SK-N-SH (cell line): ENCODE data around the gene PCAT6. TPM values are rescaled to one million over a fixed set of nuclear protein-coding genes. Genes with fewer than 3 reads are reported as not detected.
A peak's percentile ranks its signal among the peaks of the same experiment; 100 is the strongest.

ENCODE experiments used
- CTCF ChIA-PET: fragments of 300-600, 350-600 bp; formaldehyde crosslinking; extraction: SDS; loops from one replicate; lab custom pipeline; 2021; lab: Yijun Ruan, JAX
- POLR2A ChIA-PET: fragments of 350-600 bp; sonication (Branson Sonifier 250); formaldehyde crosslinking; extraction: SDS; loops from one replicate; lab custom pipeline; 2020; ENCODE audit warnings: antibody characterized with exemption, inconsistent platforms; lab: Yijun Ruan, JAX
- DNase-seq: peaks from one replicate; pipeline ENCODE4 v3.0.0; 2012
- H2AFZ ChIP-seq: fragments of 200-600 bp; sonication (generic); 2 replicates; pipeline ENCODE4 v1.8.1; 2016; ENCODE audit warnings: antibody characterized with exemption, mild to moderate bottlenecking, low read depth
- H3F3A ChIP-seq: fragments of 200-600 bp; sonication (generic); replicated peaks from 2 replicates; pipeline ENCODE3; 2016; ENCODE audit warnings: antibody characterized with exemption, mild to moderate bottlenecking; ENCODE audit not compliant: insufficient read depth
- H3K27ac ChIP-seq, 2 experiments: fragments of 200-500 bp in 1 of 2; fragments of 200-600 bp in 1 of 2; sonication (Bioruptor generic) in 1 of 2; sonication (generic), shearing (Covaris generic) in 1 of 2; 2 replicates each; pipeline versions ENCODE4 v1.5.1 to v1.6.1; 2014 to 2016; ENCODE audit warnings: low read depth in 2 of 2, inconsistent platforms in 1 of 2, low read length in 1 of 2, mild to moderate bottlenecking in 1 of 2, mixed read lengths in 1 of 2
- H3K27me3 ChIP-seq: fragments of 200-600 bp; sonication (generic), shearing (Covaris generic); 2 replicates; pipeline ENCODE4 v1.6.1; 2016; ENCODE audit warnings: mixed run types; ENCODE audit not compliant: insufficient read depth
- H3K36me3 ChIP-seq, 2 experiments: fragments of 200-500 bp in 1 of 2; fragments of 200-600 bp in 1 of 2; sonication (Bioruptor generic) in 1 of 2; sonication (generic) in 1 of 2; replicated peaks in 1 of 2; 2 replicates each; pipeline versions ENCODE3 to v1.5.1; 2014 to 2016; ENCODE audit warnings: low read length in 1 of 2, mild to moderate bottlenecking in 1 of 2; ENCODE audit not compliant: insufficient read depth in 2 of 2, control insufficient read depth in 1 of 2
- H3K4me1 ChIP-seq, 2 experiments: fragments of 200-500 bp in 1 of 2; fragments of 200-600 bp in 1 of 2; sonication (Bioruptor generic) in 1 of 2; sonication (generic), shearing (Covaris generic) in 1 of 2; 2 replicates each; pipeline versions ENCODE4 v1.5.1 to v1.6.1; 2014 to 2016; ENCODE audit warnings: low read depth in 1 of 2, low read length in 1 of 2, mixed run types in 1 of 2; ENCODE audit not compliant: insufficient read depth in 2 of 2, control insufficient read depth in 1 of 2
- H3K4me2 ChIP-seq: fragments of 200-600 bp; sonication (generic), shearing (Covaris generic); 2 replicates; pipeline ENCODE4 v1.6.1; 2017; ENCODE audit warnings: mixed run types
- H3K4me3 ChIP-seq, 2 experiments: fragments of 200-500 bp in 1 of 2; fragments of 200-600 bp in 1 of 2; sonication (Bioruptor generic) in 1 of 2; sonication (generic), shearing (Covaris generic) in 1 of 2; 2 replicates each; pipeline versions ENCODE4 v1.5.1 to v1.8.1; 2014 to 2016; ENCODE audit warnings: low read depth in 2 of 2, inconsistent platforms in 1 of 2, low read length in 1 of 2, mild to moderate bottlenecking in 1 of 2, mixed read lengths in 1 of 2, moderate library complexity in 1 of 2
- H3K79me2 ChIP-seq: fragments of 200-600 bp; sonication (generic); 2 replicates; pipeline ENCODE4 v1.8.1; 2017; ENCODE audit warnings: mild to moderate bottlenecking; ENCODE audit not compliant: insufficient read depth
- H3K9ac ChIP-seq: fragments of 200-600 bp; sonication (generic); 2 replicates; pipeline ENCODE4 v1.6.1; 2017; ENCODE audit warnings: mixed run types
- H3K9me2 ChIP-seq: fragments of 200-600 bp; sonication (generic); 2 replicates; pipeline ENCODE4 v1.6.1; 2017; ENCODE audit warnings: mixed run types
- H3K9me3 ChIP-seq: fragments of 200-600 bp; sonication (generic); 2 replicates; pipeline ENCODE4 v1.6.1; 2017; ENCODE audit warnings: mixed run types, mild to moderate bottlenecking, moderate library complexity
- H4K20me1 ChIP-seq: fragments of 200-600 bp; sonication (generic); 2 replicates; pipeline ENCODE4 v1.6.1; 2017; ENCODE audit warnings: mild to moderate bottlenecking, mixed run types; ENCODE audit not compliant: insufficient read depth
- CHD2 ChIP-seq: fragments of 150-350 bp; IDR thresholded peaks from 2 replicates; pipeline ENCODE4 v1.6.1; 2018; ENCODE audit warnings: low read length; ENCODE audit not compliant: partially characterized antibody
- EZH2phosphoT487 ChIP-seq: fragments of 200-600 bp; sonication (generic); IDR thresholded peaks from 2 replicates; pipeline ENCODE4 v1.6.1; 2017; ENCODE audit warnings: low read depth, mixed run types, mild to moderate bottlenecking, antibody characterized with exemption, moderate library complexity, borderline replicate concordance
- FOSL2 ChIP-seq: IDR thresholded peaks from 2 replicates; pipeline ENCODE4 v1.4.0; 2012; ENCODE audit warnings: low read depth, mild to moderate bottlenecking, moderate library complexity, borderline replicate concordance
- FOXM1 ChIP-seq: IDR thresholded peaks from 2 replicates; pipeline ENCODE4 v1.4.0; 2012; ENCODE audit warnings: low read depth, mild to moderate bottlenecking
- JUND ChIP-seq: IDR thresholded peaks from 2 replicates; pipeline ENCODE4 v1.4.0; 2012
- MEF2A ChIP-seq: IDR thresholded peaks from 2 replicates; pipeline ENCODE4 v1.4.0; 2012; ENCODE audit warnings: low read depth, borderline replicate concordance
- MXI1 ChIP-seq: IDR thresholded peaks from 2 replicates; pipeline ENCODE4 v1.6.1; 2012; ENCODE audit warnings: mild to moderate bottlenecking, low read depth, low read length, improper control_type of control experiment
- NFIC ChIP-seq: IDR thresholded peaks from 2 replicates; pipeline ENCODE4 v1.4.0; 2012; ENCODE audit warnings: borderline replicate concordance
- POLR2AphosphoS5 ChIP-seq: IDR thresholded peaks from 2 replicates; pipeline ENCODE4 v1.6.1; 2012; ENCODE audit warnings: low read depth, low read length
- RCOR1 ChIP-seq: fragments of 150-350 bp; IDR thresholded peaks from 2 replicates; pipeline ENCODE4 v1.6.1; 2017; ENCODE audit warnings: antibody characterized with exemption, low read length
- RFX5 ChIP-seq: IDR thresholded peaks from 2 replicates; pipeline ENCODE4 v1.6.1; 2012; ENCODE audit warnings: mild to moderate bottlenecking, improper control_type of control experiment, low read length
- SIN3A ChIP-seq: IDR thresholded peaks from 2 replicates; pipeline ENCODE4 v1.6.1; 2012; ENCODE audit warnings: low read depth, mild to moderate bottlenecking, low read length, moderate library complexity, borderline replicate concordance
- SMC3 ChIP-seq: IDR thresholded peaks from 2 replicates; pipeline ENCODE4 v1.6.1; 2012; ENCODE audit warnings: low read depth, low read length, improper control_type of control experiment
- TAF1 ChIP-seq: IDR thresholded peaks from 2 replicates; pipeline ENCODE4 v1.6.1; 2012; ENCODE audit warnings: low read depth, mild to moderate bottlenecking, low read length, moderate library complexity, borderline replicate concordance
- WGBS: methylation state at CpG from one replicate; pipeline ENCODE4 v1.1.6; 2017; ENCODE audit warnings: low lambda C conversion rate; 5-methylcytosine and 5-hydroxymethylcytosine counted together
- polyA plus RNA-seq, 3 experiments: library from polyadenylated mRNA; depleted of rRNA; stranded (reverse); fragments of >200 nt; gene quantifications; 2 replicates each; pipeline ENCODE4 v1.2.3, GENCODE V29; 2012
- TF ChIP-seq, protein P1 (sequence below): IDR thresholded peaks from 2 replicates; pipeline ENCODE4 v1.4.0; 2012; ENCODE audit warnings: low read depth

PCAT6 gene
- polyA plus RNA-seq, 1 of the 3 experiments (the other 2 are of a cell fraction) = 6.9 TPM

DNA sequence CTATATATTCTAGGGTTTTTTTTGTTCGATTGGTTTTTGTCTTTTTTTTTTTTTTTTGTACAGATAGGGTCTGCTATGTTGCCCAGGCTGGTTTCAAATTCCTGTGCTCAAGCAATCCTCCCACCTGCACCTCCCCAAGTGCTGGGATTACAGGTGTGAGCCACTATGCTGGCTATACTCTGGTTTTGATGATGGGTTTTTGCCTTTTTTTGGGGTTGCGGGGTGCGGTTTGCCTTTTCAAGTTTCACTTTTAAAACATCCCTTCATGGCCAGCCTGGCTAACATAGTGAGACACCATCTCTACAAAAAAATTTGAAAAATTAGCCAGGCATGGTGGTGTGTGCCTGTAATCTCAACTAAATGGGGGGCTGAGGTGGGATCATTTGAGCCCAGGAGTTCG, 12.5 kb upstream of the PCAT6 start:
- no peak for DNase-seq
- CTCF ChIA-PET = interaction anchor here (1.0 to 1.3 kb wide), 2 partner anchors 12 to 334 kb away, joined by 3 read pairs; no protein-coding TSS in a partner anchor
- H3K27me3 ChIP-seq = no peaks in the 10 kb centered on the region

DNA sequence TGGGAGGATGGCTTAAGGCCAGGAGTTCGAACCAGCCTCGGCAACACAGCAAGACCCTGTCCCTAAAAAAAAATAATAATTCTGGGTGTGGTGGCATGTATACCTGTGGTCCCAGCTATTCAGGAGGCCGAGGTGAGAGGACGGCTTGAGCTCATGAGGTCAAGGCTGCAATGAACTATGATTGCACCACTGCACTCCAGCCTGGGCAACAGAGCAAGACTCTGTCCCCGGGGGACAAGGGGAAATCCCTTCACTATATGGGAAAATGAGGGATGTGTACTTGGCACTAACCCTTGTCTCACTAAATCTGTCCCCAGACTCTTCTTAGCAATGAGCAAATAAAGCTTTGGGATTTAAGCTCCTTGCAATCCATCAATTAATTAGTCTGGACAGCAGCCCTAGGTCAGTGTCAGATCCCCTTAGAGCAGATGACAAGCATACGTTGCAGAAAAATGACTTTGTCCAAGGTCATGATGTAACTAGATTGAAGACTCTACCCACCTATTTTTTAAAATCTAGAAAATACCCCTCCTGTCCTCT, 11.9 kb upstream of the PCAT6 start:
- peaks cover 0 to 10% of the 10 kb centered on the region in 2 experiments for H3K36me3 ChIP-seq
- no peak for DNase-seq
- no peaks in the 10 kb centered on the region for H3K27me3 ChIP-seq
- 83% methylated on average over 6 of the region's 6 CpGs for WGBS
- POLR2A ChIA-PET = no interaction called here
- H2AFZ ChIP-seq = no peak overlapping the region
- peaks cover 6% of the 10 kb centered on the region for H3F3A ChIP-seq
- TF ChIP-seq NFIC = no peak
- H3K79me2 ChIP-seq = peaks cover 100% of the 10 kb centered on the region
- no peak overlapping the region for H3K27ac ChIP-seq
- H4K20me1 ChIP-seq = peaks cover 99% of the 10 kb centered on the region
- H3K4me2 ChIP-seq = no peak overlapping the region
- H3K4me1 ChIP-seq = peaks cover 12 to 15% of the 10 kb centered on the region in 2 experiments; a peak in 2 of 4 replicates
- H3K9ac ChIP-seq = no peak overlapping the region
- CTCF ChIA-PET = interaction anchor here (1.3 kb wide), 1 partner anchor 335 kb away, joined by 3 read pairs; no protein-coding TSS in a partner anchor
- H3K9me3 ChIP-seq = no peaks in the 10 kb centered on the region
- no peak overlapping the region for H3K4me3 ChIP-seq
- H3K9me2 ChIP-seq = no peaks in the 10 kb centered on the region

More for the DNA sequence above, 12.5 kb upstream of the PCAT6 start:
- WGBS = 87% methylated on average over 4 of the region's 4 CpGs
- H3K9ac ChIP-seq = no peak overlapping the region
- H4K20me1 ChIP-seq = peaks cover 99% of the 10 kb centered on the region
- H3K9me2 ChIP-seq = no peaks in the 10 kb centered on the region
- peaks cover 6% of the 10 kb centered on the region for H3F3A ChIP-seq
- TF ChIP-seq TAF1 = no peak
- no peak for TF ChIP-seq MXI1
- no peak for TF ChIP-seq SMC3
- no peak for TF ChIP-seq RFX5
- no peak for TF ChIP-seq EZH2phosphoT487
- TF ChIP-seq FOSL2 = no peak
- TF ChIP-seq RCOR1 = no peak
- TF ChIP-seq MEF2A = no peak
- no peak for TF ChIP-seq FOXM1
- TF ChIP-seq CHD2 = no peak
- H3K4me3 ChIP-seq = no peak overlapping the region
- H2AFZ ChIP-seq = no peak overlapping the region
- H3K27ac ChIP-seq = no peak overlapping the region
- H3K4me1 ChIP-seq = peaks cover 8 to 13% of the 10 kb centered on the region in 2 experiments; a peak in 2 of 4 replicates
- H3K4me2 ChIP-seq = no peak overlapping the region
- H3K9me3 ChIP-seq = no peaks in the 10 kb centered on the region
- H3K36me3 ChIP-seq = peaks cover 0 to 10% of the 10 kb centered on the region in 2 experiments
- peaks cover 100% of the 10 kb centered on the region for H3K79me2 ChIP-seq
- POLR2A ChIA-PET = no interaction called here

DNA sequence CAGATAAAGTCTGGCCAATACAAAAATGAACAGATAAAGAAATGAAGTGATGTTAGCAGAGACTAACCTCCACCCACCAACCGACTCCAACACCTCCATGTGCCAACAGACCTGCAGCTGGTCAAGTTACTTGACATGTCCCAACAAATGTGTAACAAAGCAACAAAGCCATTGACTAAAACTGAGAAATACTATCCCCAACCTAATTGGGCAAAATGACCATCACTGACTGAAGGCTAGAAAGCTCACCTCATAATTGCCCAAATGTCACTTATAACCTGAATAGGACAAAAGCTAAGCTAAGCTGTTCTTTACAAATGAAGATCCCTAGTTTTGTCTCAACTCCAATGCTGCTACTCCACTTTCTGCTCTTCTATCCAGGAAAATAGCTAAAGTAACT, 10.0 kb upstream of the PCAT6 start:
- Histone ChIP-seq H3F3A (peaks cover 6% of the 10 kb centered on the region), H3K79me2 (peaks cover 100% of the 10 kb centered on the region), H3K27me3 (no peaks in the 10 kb centered on the region), H4K20me1 (peaks cover 98% of the 10 kb centered on the region), H3K9ac (no peak overlapping the region), H3K36me3 (peaks cover 0 to 10% of the 10 kb centered on the region in 2 experiments), H3K4me2 (0 out of 2 replicates have a peak overlapping the region, but pooled peaks have one; percentile 4), H3K9me3 (no peaks in the 10 kb centered on the region), H3K4me3 (no peak overlapping the region), H3K4me1 (peaks cover 13 to 25% of the 10 kb centered on the region in 2 experiments; a peak in 3 of 4 replicates), H2AFZ (no peak overlapping the region), H3K27ac (no peak overlapping the region), H3K9me2 (no peaks in the 10 kb centered on the region)
- POLR2A ChIA-PET = interaction anchor here (1.4 kb wide), 1 partner anchor 10 kb away, joined by 4 read pairs; the partner anchor contains the start of gene PCAT6
- TF ChIP-seq SIN3A (no peak), JUND (no peak), POLR2AphosphoS5 (no peak)
- TF ChIP-seq, protein P1, sequence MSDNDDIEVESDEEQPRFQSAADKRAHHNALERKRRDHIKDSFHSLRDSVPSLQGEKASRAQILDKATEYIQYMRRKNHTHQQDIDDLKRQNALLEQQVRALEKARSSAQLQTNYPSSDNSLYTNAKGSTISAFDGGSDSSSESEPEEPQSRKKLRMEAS = no peak
- DNase-seq = no peak
- CTCF ChIA-PET = no interaction called here
- 100% methylated on average over 1 of the region's 1 CpG for WGBS
